ENCODE results near the gene ZFR. TPM values are rescaled to one million over a fixed set of nuclear protein-coding genes. Genes with fewer than 3 reads are reported as not detected.
"Not testable (repeated sequence)": the region's sequence is repeated elsewhere in the genome, so short reads cannot be mapped to it uniquely, and the experiment has no call there.

The ZFR gene
- total RNA-seq, 2 donors from 2014 or later, result 45.0 to 51.8 TPM

DNA sequence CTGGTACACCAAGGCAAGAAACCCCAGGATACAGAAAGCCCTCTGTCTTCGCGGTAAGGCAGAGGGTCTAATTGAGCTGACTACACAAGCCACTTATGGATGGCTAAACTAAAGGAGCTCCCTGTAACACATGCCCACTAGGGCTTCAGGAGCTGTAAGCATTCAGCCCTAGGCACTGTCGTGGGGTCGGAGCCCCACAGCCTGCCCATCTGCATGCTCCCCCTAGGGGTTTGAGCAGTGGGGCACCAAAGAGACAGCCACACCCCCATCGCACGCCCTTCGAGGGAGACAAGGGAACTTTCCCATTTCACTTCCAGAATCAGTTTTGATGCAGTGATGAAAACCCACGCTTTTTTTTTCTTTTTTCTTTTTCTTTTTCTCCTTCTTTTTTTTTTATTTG is 120.8 kb downstream of the ZFR start:
- no peak overlapping the region for H3K4me3 ChIP-seq
- H3K36me3 ChIP-seq, result no peaks in the 10 kb centered on the region
- TF ChIP-seq, protein P1, sequence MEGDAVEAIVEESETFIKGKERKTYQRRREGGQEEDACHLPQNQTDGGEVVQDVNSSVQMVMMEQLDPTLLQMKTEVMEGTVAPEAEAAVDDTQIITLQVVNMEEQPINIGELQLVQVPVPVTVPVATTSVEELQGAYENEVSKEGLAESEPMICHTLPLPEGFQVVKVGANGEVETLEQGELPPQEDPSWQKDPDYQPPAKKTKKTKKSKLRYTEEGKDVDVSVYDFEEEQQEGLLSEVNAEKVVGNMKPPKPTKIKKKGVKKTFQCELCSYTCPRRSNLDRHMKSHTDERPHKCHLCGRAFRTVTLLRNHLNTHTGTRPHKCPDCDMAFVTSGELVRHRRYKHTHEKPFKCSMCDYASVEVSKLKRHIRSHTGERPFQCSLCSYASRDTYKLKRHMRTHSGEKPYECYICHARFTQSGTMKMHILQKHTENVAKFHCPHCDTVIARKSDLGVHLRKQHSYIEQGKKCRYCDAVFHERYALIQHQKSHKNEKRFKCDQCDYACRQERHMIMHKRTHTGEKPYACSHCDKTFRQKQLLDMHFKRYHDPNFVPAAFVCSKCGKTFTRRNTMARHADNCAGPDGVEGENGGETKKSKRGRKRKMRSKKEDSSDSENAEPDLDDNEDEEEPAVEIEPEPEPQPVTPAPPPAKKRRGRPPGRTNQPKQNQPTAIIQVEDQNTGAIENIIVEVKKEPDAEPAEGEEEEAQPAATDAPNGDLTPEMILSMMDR (IDR thresholded peaks at IDR 0.05), result no peak
- no peaks in the 10 kb centered on the region for H3K4me1 ChIP-seq
- H3K9ac ChIP-seq (ENCODE audit: low read depth in 2 of 2, low read length in 2 of 2), result no peak overlapping the region
- H3K9me3 ChIP-seq, result no peaks in the 10 kb centered on the region
- no peak for DNase-seq
- intact Hi-C loops (cut with DNase I), result loop anchor here (10.0 kb wide), 1 partner anchor 209 kb away; no protein-coding TSS in a partner anchor
- H3K27me3 ChIP-seq, result no peaks in the 10 kb centered on the region
- H3K27ac ChIP-seq, result no peak overlapping the region

DNA sequence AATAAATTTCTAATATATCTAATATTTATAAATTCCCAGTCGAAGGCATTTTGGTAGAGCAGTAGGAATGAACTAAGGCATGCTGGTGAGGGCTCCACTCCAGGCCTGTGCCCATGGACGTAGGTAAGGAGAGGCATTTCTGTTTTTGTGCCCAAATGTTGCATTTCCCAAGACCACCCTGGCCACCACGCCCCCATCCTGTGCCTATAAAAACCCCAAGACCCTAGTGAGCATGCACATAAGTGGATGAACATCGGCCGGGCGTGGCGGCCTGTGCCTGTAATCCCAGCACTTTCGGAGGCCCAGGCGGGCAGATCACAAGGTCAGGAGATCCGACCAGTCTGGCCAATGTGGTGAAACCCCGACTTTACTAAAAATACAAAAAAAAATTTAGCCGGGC is 121.7 kb downstream of the ZFR start:
- no peak overlapping the region for H3K27ac ChIP-seq
- H3K36me3 ChIP-seq, result no peaks in the 10 kb centered on the region
- H3K9ac ChIP-seq (ENCODE audit: low read depth in 2 of 2, low read length in 2 of 2), result no peak overlapping the region
- H3K27me3 ChIP-seq, result no peaks in the 10 kb centered on the region
- no peak overlapping the region for H3K4me3 ChIP-seq
- TF ChIP-seq, protein P1 (IDR thresholded peaks at IDR 0.05), result no peak
- DNase-seq, result no peak
- no peaks in the 10 kb centered on the region for H3K4me1 ChIP-seq
- no peaks in the 10 kb centered on the region for H3K9me3 ChIP-seq
- intact Hi-C loops (cut with DNase I), result loop anchor here (10.0 kb wide), 1 partner anchor 208 kb away; no protein-coding TSS in a partner anchor

DNA sequence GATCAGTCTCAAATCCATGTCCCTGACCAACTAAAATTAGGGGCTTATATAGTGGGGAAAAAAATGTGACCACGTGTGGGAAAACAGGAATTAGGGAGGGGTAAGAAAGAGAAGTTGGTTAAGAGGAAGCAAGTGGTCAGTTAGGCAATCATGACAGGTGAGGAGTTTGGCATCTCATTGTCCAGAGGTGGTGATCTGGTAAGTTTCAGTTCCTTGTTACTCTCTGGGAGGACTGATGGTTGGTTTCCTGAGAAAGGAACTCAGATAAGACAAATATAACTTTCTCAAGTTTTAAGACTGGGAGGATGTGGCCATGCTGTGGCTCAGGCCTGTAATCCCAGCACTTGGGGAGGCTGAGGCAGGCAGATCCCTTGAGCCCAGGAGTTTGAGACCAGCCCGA is 122.8 kb downstream of the ZFR start:
- H3K36me3 ChIP-seq; H3K9me3 ChIP-seq; H3K4me1 ChIP-seq; DNase-seq; H3K27ac ChIP-seq; H3K9ac ChIP-seq (ENCODE audit: low read depth in 2 of 2, low read length in 2 of 2); H3K4me3 ChIP-seq; H3K27me3 ChIP-seq: not testable (repeated sequence)
- intact Hi-C loops (cut with DNase I), result loop anchor here (10.0 kb wide), 1 partner anchor 207 kb away; no protein-coding TSS in a partner anchor

DNA sequence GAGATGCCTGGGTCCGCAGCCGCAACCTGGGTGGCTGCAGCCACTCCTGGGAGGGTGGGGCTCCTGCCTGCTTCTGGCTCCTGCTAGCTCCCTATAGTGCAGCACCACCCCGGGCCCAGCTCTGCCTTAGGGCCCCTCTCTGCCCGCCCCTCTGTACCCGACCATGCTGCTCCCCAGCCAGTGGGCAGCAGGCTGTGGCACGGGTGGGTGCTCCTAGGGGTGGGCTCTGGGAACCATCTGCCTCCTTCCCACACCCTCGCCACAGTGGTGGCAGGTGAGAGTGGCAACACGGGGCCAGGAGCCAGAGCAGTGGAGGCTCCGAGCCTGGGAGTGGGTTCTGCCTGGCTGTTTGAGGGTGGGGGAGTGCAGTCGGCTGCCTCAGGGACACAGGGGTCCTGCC is 124.0 kb downstream of the ZFR start:
- H3K27ac ChIP-seq, result no peak overlapping the region
- H3K4me3 ChIP-seq, result no peak overlapping the region
- no peak overlapping the region for H3K9ac ChIP-seq (ENCODE audit: low read depth in 2 of 2, low read length in 2 of 2)
- no peaks in the 10 kb centered on the region for H3K36me3 ChIP-seq
- TF ChIP-seq, protein P1 (IDR thresholded peaks at IDR 0.05), result no peak
- no peaks in the 10 kb centered on the region for H3K27me3 ChIP-seq
- DNase-seq, result peak; percentile 14
- no peaks in the 10 kb centered on the region for H3K4me1 ChIP-seq
- no peaks in the 10 kb centered on the region for H3K9me3 ChIP-seq
- intact Hi-C loops (cut with DNase I), result loop anchor here (10.0 kb wide), 1 partner anchor 206 kb away; no protein-coding TSS in a partner anchor

DNA sequence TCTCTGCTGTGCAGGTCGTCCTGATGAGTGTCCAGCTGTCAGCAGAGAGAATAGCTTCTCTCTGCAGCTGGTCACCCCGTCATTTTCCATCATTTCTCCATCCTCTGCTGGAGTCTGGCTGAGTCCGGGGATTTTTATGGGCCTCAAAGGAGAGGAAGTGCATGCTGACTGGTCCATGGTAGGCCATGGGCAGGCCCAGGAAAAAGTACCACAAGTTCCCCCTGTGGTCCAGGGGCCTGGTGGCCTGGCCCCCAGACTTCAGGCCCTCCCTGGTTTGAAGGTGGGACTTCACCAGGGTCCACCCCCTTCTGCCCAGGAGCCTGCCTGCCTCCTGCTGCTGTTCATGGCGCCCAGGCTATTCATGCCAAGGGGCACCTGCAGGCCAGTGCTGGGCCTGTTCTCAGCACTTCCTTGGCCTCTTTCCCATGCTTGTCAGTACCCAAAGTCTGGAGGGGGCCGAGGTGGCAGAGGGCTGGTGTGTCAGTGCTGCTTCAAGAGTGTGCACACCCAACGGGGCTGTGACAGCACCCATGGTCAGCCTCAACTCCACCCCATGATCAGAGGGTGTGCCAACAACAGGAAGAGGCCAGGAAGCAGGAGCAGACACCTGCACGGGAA is 124.5 kb downstream of the ZFR start:
- H3K9me3 ChIP-seq, result no peaks in the 10 kb centered on the region
- intact Hi-C loops (cut with DNase I), result loop anchor here (10.0 kb wide), 1 partner anchor 205 kb away; no protein-coding TSS in a partner anchor
- no peaks in the 10 kb centered on the region for H3K36me3 ChIP-seq

DNA sequence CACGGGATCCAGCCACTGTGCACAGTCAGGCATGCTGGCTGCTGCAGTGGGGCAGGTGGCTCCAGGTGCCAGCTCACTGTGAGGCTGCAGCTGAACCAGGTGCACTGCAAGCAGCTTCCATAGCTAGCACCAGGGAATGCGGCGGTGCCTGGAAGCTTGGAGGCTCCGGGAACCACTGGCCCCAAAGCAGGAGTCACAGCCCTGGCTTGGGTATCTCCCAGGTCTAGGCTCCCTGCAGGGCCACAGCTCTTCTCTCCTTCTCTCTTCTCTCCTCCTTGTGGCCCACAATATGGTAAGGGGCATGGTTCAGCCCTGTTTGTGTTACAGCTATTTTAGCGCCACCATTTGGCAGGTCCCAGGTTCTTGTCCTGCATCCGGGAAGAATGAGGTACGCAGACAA is 125.1 kb downstream of the ZFR start:
- no peaks in the 10 kb centered on the region for H3K4me1 ChIP-seq
- no peaks in the 10 kb centered on the region for H3K9me3 ChIP-seq
- H3K4me3 ChIP-seq, result no peak overlapping the region
- TF ChIP-seq, protein P1 (IDR thresholded peaks at IDR 0.05), result no peak
- no peaks in the 10 kb centered on the region for H3K27me3 ChIP-seq
- H3K36me3 ChIP-seq, result no peaks in the 10 kb centered on the region
- H3K27ac ChIP-seq, result no peak overlapping the region
- intact Hi-C loops (cut with DNase I), result no loop called here
- no peak overlapping the region for H3K9ac ChIP-seq (ENCODE audit: low read depth in 2 of 2, low read length in 2 of 2)
- DNase-seq, result no peak

More for the DNA sequence above, 124.5 kb downstream of the ZFR start:
- TF ChIP-seq, protein P1 (IDR thresholded peaks at IDR 0.05), result no peak
- Histone ChIP-seq H3K27me3 (no peaks in the 10 kb centered on the region), H3K9ac (ENCODE audit: low read depth in 2 of 2, low read length in 2 of 2) (no peak overlapping the region), H3K27ac (no peak overlapping the region), H3K4me3 (no peak overlapping the region), H3K4me1 (no peaks in the 10 kb centered on the region)
- DNase-seq, result no peak

All from colonic mucosa (tissue), 4 donors.